IMR-90 (cell line): ENCODE measurements around the gene SPATS2L. TPM values are rescaled to one million over a fixed set of nuclear protein-coding genes. Genes with fewer than 3 reads are reported as not detected.

Experiments
- ATAC-seq: fragments of 200-7000 bp; cut with Tn5 transposase; 2 replicates; pipeline ENCODE4 v1.9.1; 2020; ENCODE audit warnings: low read depth, mild to moderate bottlenecking, moderate library complexity
- BruUV-seq: library from RNA; stranded (reverse); fragments of 400-500 nt; replicated peaks from 2 replicates; lab custom pipeline; 2021; lab: Mats Ljungman, UMichigan
- CTCF ChIA-PET: fragments of 300-600 bp; formaldehyde crosslinking; extraction: SDS; loops from one replicate; lab custom pipeline; 2021; ENCODE audit warnings: antibody characterized with exemption; lab: Yijun Ruan, JAX
- POLR2A ChIA-PET: fragments of 300-600 bp; sonication (Branson Sonifier 250); formaldehyde crosslinking; loops from one replicate; lab custom pipeline; 2022; ENCODE audit warnings: antibody characterized with exemption; ENCODE audit not compliant: unreplicated experiment; lab: Charles Lee
- DNase-seq: peaks from one replicate; pipeline ENCODE4 v3.0.0; 2013
- H2AFZ ChIP-seq: replicated peaks from 2 replicates; pipeline ENCODE3; 2013; ENCODE audit warnings: low read length, mild to moderate bottlenecking; ENCODE audit not compliant: poor library complexity
- H2AK5ac ChIP-seq: 2 replicates; pipeline ENCODE4 v1.6.1; 2013; ENCODE audit warnings: low read depth, low read length, inconsistent platforms
- H2AK9ac ChIP-seq: replicated peaks from 2 replicates; pipeline ENCODE3; 2013; ENCODE audit warnings: mild to moderate bottlenecking, low read depth, low read length, moderate library complexity; ENCODE audit not compliant: poor library complexity
- H2BK120ac ChIP-seq: 2 replicates; pipeline ENCODE4 v1.6.1; 2013; ENCODE audit warnings: low read depth, low read length, inconsistent platforms
- H2BK15ac ChIP-seq: 3 replicates; pipeline ENCODE4 v1.6.1; 2013; ENCODE audit warnings: low read depth, low read length, inconsistent platforms
- H2BK20ac ChIP-seq: 2 replicates; pipeline ENCODE4 v1.6.1; 2013; ENCODE audit warnings: low read depth, mild to moderate bottlenecking, inconsistent platforms, low read length, moderate library complexity
- H2BK5ac ChIP-seq: 2 replicates; pipeline ENCODE4 v1.6.1; 2013; ENCODE audit warnings: mild to moderate bottlenecking, low read depth, low read length, inconsistent platforms; ENCODE audit not compliant: poor library complexity, severe bottlenecking
- H3K14ac ChIP-seq: replicated peaks from 2 replicates; pipeline ENCODE4 v1.6.1; 2013; ENCODE audit warnings: low read depth, low read length, inconsistent platforms
- H3K18ac ChIP-seq: 2 replicates; pipeline ENCODE4 v1.6.1; 2013; ENCODE audit warnings: low read depth, low read length, control low read depth
- H3K23ac ChIP-seq: 2 replicates; pipeline ENCODE4 v1.6.1; 2013; ENCODE audit warnings: low read depth, low read length, inconsistent platforms
- H3K27ac ChIP-seq: 2 replicates; pipeline ENCODE4 v1.5.1; 2013; ENCODE audit warnings: mild to moderate bottlenecking, control low read depth, low read length; ENCODE audit not compliant: insufficient read depth
- H3K27me3 ChIP-seq: 2 replicates; pipeline ENCODE4 v1.6.1; 2013; ENCODE audit warnings: low read length; ENCODE audit not compliant: control insufficient read depth, insufficient read depth
- H3K36me3 ChIP-seq: 2 replicates; pipeline ENCODE4 v1.6.1; 2013; ENCODE audit warnings: low read length, mixed read lengths; ENCODE audit not compliant: control insufficient read depth, insufficient read depth
- H3K4ac ChIP-seq: 2 replicates; pipeline ENCODE4 v1.6.1; 2013; ENCODE audit warnings: low read depth, low read length, inconsistent platforms
- H3K4me1 ChIP-seq: 2 replicates; pipeline ENCODE4 v1.6.1; 2013; ENCODE audit warnings: low read length, mixed read lengths; ENCODE audit not compliant: control insufficient read depth, insufficient read depth
- H3K4me2 ChIP-seq: 2 replicates; pipeline ENCODE4 v1.6.1; 2013; ENCODE audit warnings: low read depth, mild to moderate bottlenecking, control low read depth, low read length, moderate library complexity
- H3K4me3 ChIP-seq: 2 replicates; pipeline ENCODE4 v1.5.1; 2013; ENCODE audit warnings: low read depth, mild to moderate bottlenecking, control low read depth, low read length, moderate library complexity; ENCODE audit not compliant: insufficient read depth
- H3K56ac ChIP-seq: 2 replicates; pipeline ENCODE4 v1.6.1; 2013; ENCODE audit warnings: low read length, inconsistent platforms; ENCODE audit not compliant: insufficient read depth; ENCODE audit errors: extremely low read depth
- H3K79me1 ChIP-seq, 2 experiments: 2 replicates each; pipeline ENCODE4 v1.6.1; 2013; ENCODE audit warnings: low read length in 2 of 2, inconsistent platforms in 1 of 2, low read depth in 1 of 2
- H3K9ac ChIP-seq: 2 replicates; pipeline ENCODE4 v1.6.1; 2013; ENCODE audit warnings: low read depth, low read length, control low read depth
- H3K9me1 ChIP-seq: 2 replicates; pipeline ENCODE4 v1.6.1; 2013; ENCODE audit warnings: low read length, inconsistent platforms; ENCODE audit not compliant: insufficient read depth
- H3K9me3 ChIP-seq: 2 replicates; pipeline ENCODE4 v1.6.1; 2013; ENCODE audit warnings: low read length; ENCODE audit not compliant: control insufficient read depth, insufficient read depth
- H4K20me1 ChIP-seq: 2 replicates; pipeline ENCODE4 v1.6.1; 2013; ENCODE audit warnings: low read length, inconsistent platforms; ENCODE audit not compliant: insufficient read depth
- H4K5ac ChIP-seq: 2 replicates; pipeline ENCODE4 v1.6.1; 2013; ENCODE audit warnings: mild to moderate bottlenecking, low read depth, low read length, control low read depth
- H4K8ac ChIP-seq, 2 experiments: 2 replicates each; pipeline ENCODE4 v1.6.1; 2013; ENCODE audit warnings: low read depth in 2 of 2, low read length in 2 of 2, control low read depth in 1 of 2, inconsistent platforms in 1 of 2
- H4K91ac ChIP-seq: 2 replicates; pipeline ENCODE4 v1.6.1; 2013; ENCODE audit warnings: low read depth, low read length, inconsistent platforms; ENCODE audit not compliant: insufficient read depth
- CEBPB ChIP-seq: IDR thresholded peaks from 2 replicates; pipeline ENCODE4 v1.6.1; 2012; ENCODE audit warnings: low read depth, low read length, improper control_type of control experiment
- CHD1 ChIP-seq: IDR thresholded peaks from 2 replicates; pipeline ENCODE4 v1.6.1; 2012; ENCODE audit warnings: low read depth, low read length, improper control_type of control experiment
- MXI1 ChIP-seq: IDR thresholded peaks from 2 replicates; pipeline ENCODE4 v1.6.1; 2012; ENCODE audit warnings: low read depth, mild to moderate bottlenecking, low read length, moderate library complexity, borderline replicate concordance
- SMC3 ChIP-seq: fragments of 150-350 bp; IDR thresholded peaks from 2 replicates; pipeline ENCODE4 v1.6.1; 2016; ENCODE audit warnings: low read depth, mild to moderate bottlenecking, antibody characterized with exemption, low read length, moderate library complexity
- WGBS, 2 experiments: methylation state at CpG; one replicate each; pipeline versions ENCODE4 v1.1.5 to v1.1.7; 2013; ENCODE audit warnings: missing lambda C conversion rate in 2 of 2; ENCODE audit not compliant: insufficient read length in 1 of 2; ENCODE audit errors: extremely low coverage in 2 of 2; 5-methylcytosine and 5-hydroxymethylcytosine counted together
- dilution Hi-C: fragments of 300-500 bp; cut with HindIII; formaldehyde crosslinking; loops from one replicate; pipeline ENCODE4 v1.14.3; 2018; ENCODE audit warnings: low sequenced_read_pairs; ENCODE audit not compliant: unreplicated experiment
- in situ Hi-C: fragments of 300-500 bp; cut with MboI; formaldehyde crosslinking; loops from 3 replicates; pipeline ENCODE4 v1.14.3; 2019; ENCODE audit warnings: low sequenced_read_pairs, inconsistent platforms, mixed read lengths
- intact Hi-C: fragments of 100-400 bp; cut with micrococcal nuclease; formaldehyde crosslinking; loops from 2 replicates; pipeline ENCODE4 v1.10.0; 2022
- polyA plus RNA-seq, 3 experiments: library from polyadenylated mRNA; depleted of rRNA; stranded (reverse); fragments of >200 nt; gene quantifications; 2 replicates each; pipeline ENCODE4 v1.2.3, GENCODE V29; 2012; ENCODE audit warnings: low replicate concordance in 1 of 3
- total RNA-seq: library from RNA; depleted of rRNA; stranded (reverse); fragments of >200 nt; gene quantifications from 2 replicates; pipeline ENCODE4 v1.2.3, GENCODE V29; 2012
- TF ChIP-seq, protein P1 (sequence below): fragments of 150-350 bp; IDR thresholded peaks from 2 replicates; pipeline ENCODE4 v1.6.1; 2016; ENCODE audit warnings: low read depth, mild to moderate bottlenecking, low read length, moderate library complexity, borderline replicate concordance

The SPATS2L gene
- total and polyA plus RNA-seq, 2 of the 4 experiments (the other 2 are of a cell fraction), result 118 to 155 TPM

DNA sequence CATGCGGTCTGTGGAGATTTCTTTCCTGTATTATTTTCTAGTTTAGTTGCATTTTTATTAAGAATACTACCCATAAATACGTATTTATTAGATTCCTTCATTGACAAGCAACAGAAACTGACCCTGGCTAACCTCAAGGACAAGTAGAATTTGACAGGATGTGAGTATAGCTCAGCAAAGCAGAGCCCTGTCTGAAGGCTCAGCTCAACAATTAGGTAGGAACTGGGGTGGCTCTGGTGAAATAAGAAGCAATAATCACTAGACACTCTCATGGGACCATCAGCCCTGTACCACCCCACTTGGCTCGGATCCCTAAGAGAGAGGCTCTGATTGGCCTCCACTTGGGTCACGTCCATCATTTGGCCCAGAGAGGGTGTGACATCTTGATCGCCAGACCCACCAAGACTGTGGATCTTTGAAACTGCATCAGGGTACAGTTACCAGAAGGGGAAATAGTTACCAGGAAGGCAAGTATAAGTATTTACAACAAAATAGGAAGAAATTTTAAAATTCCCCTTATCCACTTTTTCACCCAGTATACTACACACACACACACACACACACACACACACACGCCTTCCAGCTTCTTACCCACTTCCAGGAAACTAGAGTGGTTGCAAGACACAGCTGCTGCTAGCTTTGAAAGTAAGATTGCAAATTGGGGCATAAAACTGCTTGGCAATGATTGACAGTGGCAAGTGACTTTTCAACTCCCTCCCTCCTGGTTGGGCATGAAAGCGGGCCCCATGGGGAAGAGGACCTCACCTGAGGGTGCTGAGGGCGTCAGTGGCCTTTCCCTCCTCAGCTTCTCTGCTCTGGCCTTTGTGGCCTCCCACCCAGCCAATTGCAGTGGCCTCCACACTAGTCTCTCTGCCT, 161.6 kb downstream of the SPATS2L start:
- in situ Hi-C loops, result no loop called here
- Histone ChIP-seq H4K5ac (no peak overlapping the region), H2AK9ac (no peak overlapping the region), H3K27me3 (no peaks in the 10 kb centered on the region), H3K36me3 (peaks cover 51% of the 10 kb centered on the region), H3K4me3 (no peak overlapping the region), H3K4ac (no peak overlapping the region), H3K9me3 (no peaks in the 10 kb centered on the region), H3K14ac (no peak overlapping the region), H2AK5ac (no peak overlapping the region), H2AFZ (no peak overlapping the region), H3K27ac (0 out of 2 replicates have a peak overlapping the region, but pooled peaks have one; percentile 5), H2BK15ac (no peak overlapping the region), H3K4me2 (no peak overlapping the region), H3K79me1 (peaks cover 18 to 29% of the 10 kb centered on the region in 2 experiments), H2BK20ac (no peak overlapping the region), H3K23ac (no peak overlapping the region), H3K4me1 (no peaks in the 10 kb centered on the region; the same call in 1 of the 2 replicates), H3K9ac (no peak overlapping the region), H2BK5ac (no peak overlapping the region), H3K56ac (no peak overlapping the region), H4K91ac (no peak overlapping the region), H2BK120ac (no peak overlapping the region), H3K18ac (no peak overlapping the region), H4K8ac (no peak overlapping the region), H4K20me1 (no peaks in the 10 kb centered on the region), H3K9me1 (peaks cover 5% of the 10 kb centered on the region; the same call in 1 of the 2 replicates)
- WGBS, 2 experiments, result no CpG with 5 or more reads among the region's 8 CpGs
- dilution Hi-C loops, result no loop called here
- POLR2A ChIA-PET, result no interaction called here
- intact Hi-C loops, result no loop called here
- TF ChIP-seq, protein P1, sequence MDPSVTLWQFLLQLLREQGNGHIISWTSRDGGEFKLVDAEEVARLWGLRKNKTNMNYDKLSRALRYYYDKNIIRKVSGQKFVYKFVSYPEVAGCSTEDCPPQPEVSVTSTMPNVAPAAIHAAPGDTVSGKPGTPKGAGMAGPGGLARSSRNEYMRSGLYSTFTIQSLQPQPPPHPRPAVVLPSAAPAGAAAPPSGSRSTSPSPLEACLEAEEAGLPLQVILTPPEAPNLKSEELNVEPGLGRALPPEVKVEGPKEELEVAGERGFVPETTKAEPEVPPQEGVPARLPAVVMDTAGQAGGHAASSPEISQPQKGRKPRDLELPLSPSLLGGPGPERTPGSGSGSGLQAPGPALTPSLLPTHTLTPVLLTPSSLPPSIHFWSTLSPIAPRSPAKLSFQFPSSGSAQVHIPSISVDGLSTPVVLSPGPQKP, result no peak
- TF ChIP-seq SMC3, result no peak
- no peak for TF ChIP-seq CHD1
- TF ChIP-seq MXI1, result no peak
- TF ChIP-seq CEBPB, result no peak
- ATAC-seq (no peak), DNase-seq (no peak)
- CTCF ChIA-PET, result no interaction called here
- BruUV-seq, result no TSS peak
